Subcutaneous adipose tissue (tissue), 4 donors: ENCODE measurements around the gene AP1S2. TPM values are rescaled to one million over a fixed set of nuclear protein-coding genes. Genes with fewer than 3 reads are reported as not detected.

ENCODE experiments used
- CTCF ChIP-seq: fragments of 450-650 bp; IDR thresholded peaks from one replicate; pipeline ENCODE4 v1.5.1; 2016; ENCODE audit warnings: low read depth, mild to moderate bottlenecking, control low read depth, antibody characterized with exemption, moderate library complexity
- total RNA-seq, 4 donors: library from RNA; depleted of rRNA; stranded (reverse); fragments of >200 nt; gene quantifications; one replicate each; pipeline ENCODE4 v1.1.0, GENCODE V29; 2016

Gene AP1S2
- total RNA-seq, 4 donors from 2014 or later = 50.1 to 101 (median 75.6) TPM

- no peak for TF ChIP-seq CTCF
Measured at GRCh38 chrX:15855568-15856221, 1.1 kb upstream of the AP1S2 start.

- TF ChIP-seq CTCF = no peak
Measured at GRCh38 chrX:15854080-15854655, 445 bp downstream of the AP1S2 start.

- no peak for TF ChIP-seq CTCF
Measured at GRCh38 chrX:15853586-15854079, 980 bp downstream of the AP1S2 start.

- no peak for TF ChIP-seq CTCF
Measured at GRCh38 chrX:15849555-15849954, 5.1 kb downstream of the AP1S2 start.

- TF ChIP-seq CTCF = no peak
Measured at GRCh38 chrX:15848576-15848975, 6.0 kb downstream of the AP1S2 start.

GRCh38 chrX:15843960-15844359, 10.7 kb downstream of the AP1S2 start:
- TF ChIP-seq CTCF = no peak

GRCh38 chrX:15841853-15842516, 12.6 kb downstream of the AP1S2 start:
- no peak for TF ChIP-seq CTCF
